Stimulated activated CD4-positive, alpha-beta T cell treated with anti-CD3 and anti-CD28 coated beads, Interleukin-15, amount 100 ng/mL, for 24 hours (primary cell): ENCODE data around the gene CMSS1.
"Not testable (repeated sequence)": the region's sequence is repeated elsewhere in the genome, so short reads cannot be mapped to it uniquely, and the experiment has no call there.

Source experiments
- DNase-seq: peaks from one replicate; pipeline ENCODE4 v3.0.0-alpha.2; 2020

CMSS1 gene

DNA sequence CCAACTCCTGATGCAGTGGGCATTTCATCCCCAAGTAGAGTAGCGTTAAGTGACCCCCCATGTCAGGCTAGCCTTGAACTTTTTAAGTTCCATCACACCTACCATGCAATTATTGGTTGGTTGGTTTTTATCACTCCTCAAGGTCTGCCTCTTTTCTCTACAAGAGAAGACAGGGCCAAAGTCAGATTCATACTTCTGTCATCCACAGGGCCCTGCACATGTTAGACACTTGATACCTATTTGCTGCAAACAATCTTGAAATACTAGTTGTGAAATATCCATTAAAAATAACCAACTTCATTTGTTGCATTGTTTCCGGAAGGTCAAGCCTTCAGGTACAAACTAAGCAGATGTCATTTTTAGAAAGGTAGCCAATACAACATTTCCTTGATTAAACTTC lies 1.2 kb downstream of the CMSS1 start:
- DNase-seq = no peak

DNA sequence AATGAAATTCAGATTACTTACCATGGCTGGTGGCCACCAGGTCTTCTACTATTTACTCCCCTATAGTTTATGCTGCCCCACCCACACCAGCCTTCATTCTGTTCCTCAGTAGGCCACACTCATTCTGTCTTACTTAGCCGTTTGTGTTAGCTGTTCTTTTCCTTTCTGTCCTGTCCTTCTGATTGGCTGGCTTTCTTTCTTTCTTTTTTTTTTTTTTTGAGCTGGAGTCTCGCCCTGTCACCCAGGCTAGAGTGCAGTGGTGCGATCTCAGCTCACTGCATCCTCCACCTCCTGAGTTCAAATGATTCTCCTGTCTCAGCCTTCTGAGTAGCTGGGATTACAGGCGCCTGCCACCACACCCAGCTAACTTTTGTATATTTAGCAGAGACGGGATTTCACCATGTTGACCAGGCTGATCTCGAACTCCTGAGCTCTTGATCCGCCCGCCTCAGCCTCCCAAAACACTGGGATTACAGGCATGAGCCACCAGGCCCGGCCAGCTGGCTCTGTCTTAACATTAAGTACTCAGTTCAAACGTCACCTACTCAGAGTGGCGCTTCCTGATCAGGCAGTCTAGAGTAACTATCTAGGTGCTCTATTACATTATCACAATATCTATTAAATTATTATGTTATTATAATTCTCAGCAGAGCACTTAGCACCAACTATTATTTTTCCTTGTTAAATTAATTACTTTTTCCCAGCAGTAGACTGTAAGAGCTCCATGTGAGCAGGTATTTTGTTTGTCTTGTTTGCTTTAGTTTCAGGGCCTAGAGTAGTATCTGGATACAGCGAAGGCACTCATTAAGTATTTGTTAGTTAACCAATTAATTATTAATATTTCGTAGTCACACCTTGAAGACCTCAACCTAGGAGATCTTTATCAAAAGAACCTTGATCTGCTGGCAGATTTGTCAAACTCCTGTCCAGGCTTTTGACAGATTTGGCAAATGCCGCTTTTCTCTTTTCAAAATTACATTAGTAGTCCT lies 6.4 kb downstream of the CMSS1 start:
- DNase-seq = no peak

DNA sequence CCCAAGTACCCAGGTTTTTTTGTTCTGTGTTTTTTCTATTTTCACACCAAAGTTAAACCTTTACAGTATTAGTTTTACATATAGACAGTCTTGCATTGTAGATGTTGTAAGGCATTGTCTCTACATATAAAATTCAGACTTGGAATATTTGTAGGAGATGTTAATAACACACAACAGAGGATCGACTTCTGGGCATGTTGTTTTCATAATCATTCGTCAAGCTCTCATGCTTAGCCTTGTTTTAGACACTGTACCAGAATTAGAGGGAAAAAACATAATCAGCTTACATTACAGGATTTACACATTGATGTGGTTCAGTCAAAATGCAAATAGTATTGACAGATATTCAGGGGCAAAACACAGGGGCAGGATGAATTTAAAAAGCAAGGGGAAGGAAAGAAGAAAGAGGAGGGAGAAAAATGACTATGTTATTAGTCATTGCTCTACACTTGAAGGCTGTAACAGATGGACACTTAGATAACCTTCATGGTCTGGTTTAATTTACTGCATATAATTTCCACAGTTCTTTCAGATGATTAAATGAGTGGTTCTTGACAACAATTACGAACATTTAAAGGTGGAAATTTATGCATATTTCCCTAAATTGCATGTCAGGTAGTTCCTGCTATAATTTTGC lies 7.5 kb downstream of the CMSS1 start:
- DNase-seq = no peak

DNA sequence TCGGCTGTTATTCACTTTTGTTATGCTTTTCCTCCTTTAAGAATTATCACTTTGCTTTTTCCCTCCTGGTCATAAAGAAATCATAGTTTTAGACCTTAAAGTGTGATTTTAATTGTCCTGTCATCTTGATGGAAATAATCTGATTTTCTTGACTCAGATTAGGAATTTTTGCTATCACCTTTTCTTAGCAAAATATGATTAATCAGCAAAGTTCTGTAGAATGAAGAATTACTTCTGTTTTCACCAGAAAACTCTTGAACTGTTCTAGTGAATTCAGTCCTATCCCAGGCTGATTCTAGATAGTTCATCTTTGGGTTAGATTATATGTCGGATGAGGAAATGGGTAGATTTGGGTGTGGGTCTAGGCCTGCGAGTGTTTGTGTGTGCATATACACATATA lies 12.2 kb downstream of the CMSS1 start:
- DNase-seq = no peak

DNA sequence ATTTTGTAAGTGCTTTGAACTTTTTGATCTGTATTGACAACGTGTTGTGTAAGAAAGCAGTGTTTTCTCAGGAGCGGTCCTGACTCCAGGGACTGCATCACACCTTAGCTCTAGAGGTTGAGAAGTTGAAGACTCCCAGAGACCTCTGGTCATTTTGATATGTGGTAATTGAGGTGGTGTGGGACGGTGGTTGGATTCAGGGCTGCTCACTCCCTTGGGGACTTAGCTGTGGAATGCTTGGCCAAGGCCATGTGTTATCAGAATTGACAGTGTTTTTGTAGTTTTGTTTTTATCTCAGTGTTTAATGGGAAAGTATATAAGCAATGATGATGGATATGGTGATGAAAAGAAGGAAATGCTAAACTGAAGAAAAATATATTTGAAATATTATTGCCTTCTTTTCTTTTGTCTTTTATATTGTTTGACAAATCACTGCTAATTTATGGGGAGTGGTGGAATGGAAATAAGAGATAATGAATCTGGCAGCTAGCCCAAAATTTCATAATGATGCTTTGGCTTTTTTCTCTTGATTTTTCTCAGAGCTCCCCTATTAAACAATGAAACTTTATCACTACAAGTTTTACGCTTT lies 16.0 kb downstream of the CMSS1 start:
- no peak for DNase-seq

DNA sequence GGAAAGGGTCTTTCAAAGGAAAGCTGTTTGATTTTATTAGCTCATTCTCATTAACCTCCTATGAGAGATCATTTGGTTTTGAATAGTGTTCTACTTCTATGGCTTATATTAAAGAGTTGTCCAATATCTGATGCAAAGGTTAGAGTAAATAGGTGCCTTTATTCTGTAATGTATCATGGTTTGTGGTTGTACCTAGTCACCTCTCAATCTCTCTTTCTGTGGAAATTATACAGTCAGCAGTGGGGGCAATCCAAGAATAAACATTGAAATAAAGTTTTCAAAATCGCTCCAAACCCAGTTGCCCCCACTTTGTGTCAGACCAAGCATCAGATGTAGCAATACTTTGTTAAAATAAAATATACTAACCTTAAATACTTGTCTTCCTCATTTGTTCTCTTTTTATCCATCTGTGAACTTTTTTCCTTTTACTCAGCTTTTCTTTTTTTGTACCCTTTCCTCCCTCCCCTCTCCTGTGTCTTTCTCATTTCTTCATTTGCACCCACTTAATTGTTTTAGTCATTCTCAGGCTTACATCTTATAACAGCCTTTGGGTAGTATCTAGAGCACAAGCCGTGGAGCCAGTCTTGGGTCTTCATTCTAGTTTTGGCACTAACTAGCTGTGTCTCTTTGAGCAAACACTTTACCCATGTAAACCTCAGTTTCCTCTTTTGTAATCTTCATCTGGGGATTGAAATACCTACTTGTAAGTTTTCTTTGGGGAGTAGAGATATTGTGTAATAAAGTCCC lies 16.7 kb downstream of the CMSS1 start:
- DNase-seq = no peak

DNA sequence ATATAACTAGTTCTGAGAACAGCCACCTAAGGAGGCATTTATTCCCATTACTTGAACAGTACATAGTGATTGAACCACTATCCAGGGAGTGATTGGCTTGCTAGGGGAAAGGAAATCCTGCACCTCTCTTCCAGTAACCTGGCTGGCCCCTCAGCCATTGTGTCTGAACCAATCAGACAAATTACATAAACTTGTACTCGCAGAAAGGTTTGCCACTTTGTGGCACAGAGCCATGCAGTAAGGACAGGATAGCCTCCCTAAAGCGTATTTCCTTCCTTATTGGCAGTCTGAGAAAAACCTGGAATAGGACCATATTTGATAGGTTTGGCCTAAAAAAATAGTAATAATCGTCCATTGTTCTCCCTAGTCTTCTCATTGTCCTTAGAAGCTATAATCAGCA lies 19.0 kb downstream of the CMSS1 start:
- DNase-seq = no peak

DNA sequence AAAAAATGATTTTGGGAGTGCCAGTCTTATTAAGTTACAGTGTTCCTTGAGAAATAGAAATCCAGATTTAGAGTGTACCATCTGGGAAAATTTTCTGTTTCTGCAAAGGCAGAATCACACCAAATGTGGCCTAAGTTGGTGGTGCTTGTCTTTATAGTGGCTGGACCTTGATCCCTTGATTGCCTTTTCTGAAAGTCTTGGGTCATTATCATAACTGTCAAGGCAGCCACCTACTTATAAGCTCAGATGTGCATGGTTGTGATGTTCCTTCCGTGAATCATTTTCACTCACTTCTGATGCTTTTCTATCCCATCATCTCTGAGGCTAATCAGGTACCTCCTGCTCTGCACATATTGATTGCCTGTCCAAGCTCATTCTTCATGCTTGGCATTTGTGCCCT lies 20.1 kb downstream of the CMSS1 start:
- no peak for DNase-seq

DNA sequence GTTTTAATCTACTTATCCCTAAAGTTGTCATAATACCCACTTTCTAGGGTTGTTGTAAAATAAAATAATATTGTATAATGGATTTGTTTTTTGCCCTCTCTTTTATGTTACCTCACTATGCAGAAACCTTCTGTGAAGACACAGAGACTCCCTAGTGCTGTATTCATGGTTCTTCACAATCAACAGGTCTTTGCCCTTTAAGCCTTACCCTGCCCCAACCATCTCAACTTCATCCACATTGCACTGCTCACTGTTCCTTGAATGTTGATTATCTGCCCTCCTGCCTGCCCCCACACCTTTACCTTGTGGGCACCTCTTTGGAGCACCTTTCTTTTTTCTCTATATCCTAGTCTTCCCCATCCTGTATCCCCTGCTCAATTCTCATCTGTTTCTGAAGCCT lies 21.1 kb downstream of the CMSS1 start:
- no peak for DNase-seq

DNA sequence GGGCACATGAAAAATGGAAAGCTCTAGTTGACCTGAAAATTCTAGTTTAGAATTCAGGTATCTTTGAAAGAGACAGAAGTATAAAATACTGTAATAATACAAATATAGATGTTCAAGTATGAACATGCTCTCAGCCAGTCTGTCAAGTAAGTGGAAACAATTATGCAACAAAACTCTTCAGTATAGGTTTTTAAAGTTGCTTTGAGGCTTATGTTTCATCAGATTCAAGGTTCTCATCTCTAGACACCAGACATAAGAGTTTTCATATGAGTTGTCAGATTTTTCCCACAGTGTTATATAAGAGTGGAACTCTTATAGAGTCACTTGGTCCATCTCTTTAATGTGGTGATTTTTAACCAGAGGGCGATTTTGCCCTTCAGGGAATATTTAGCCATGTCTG lies 22.0 kb downstream of the CMSS1 start:
- no peak for DNase-seq

DNA sequence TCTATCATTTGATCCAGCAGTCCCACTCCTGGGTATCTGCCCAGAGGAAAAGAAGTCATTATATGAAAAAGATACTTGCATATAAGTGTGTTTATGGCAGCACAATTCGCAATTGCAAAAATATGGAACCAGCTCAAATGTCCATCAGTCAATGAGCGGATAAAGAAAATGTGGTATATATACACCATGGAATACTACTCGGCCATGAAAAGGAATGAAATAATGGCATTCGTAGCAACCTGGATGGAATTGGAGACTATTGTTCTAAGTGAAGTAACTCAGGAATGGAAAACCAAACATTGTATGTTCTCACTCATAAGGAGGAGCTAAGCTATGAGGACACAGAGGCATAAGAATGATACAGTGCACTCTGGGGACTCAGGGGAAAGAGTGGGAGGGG lies 24.3 kb downstream of the CMSS1 start:
- not testable (repeated sequence) for DNase-seq

DNA sequence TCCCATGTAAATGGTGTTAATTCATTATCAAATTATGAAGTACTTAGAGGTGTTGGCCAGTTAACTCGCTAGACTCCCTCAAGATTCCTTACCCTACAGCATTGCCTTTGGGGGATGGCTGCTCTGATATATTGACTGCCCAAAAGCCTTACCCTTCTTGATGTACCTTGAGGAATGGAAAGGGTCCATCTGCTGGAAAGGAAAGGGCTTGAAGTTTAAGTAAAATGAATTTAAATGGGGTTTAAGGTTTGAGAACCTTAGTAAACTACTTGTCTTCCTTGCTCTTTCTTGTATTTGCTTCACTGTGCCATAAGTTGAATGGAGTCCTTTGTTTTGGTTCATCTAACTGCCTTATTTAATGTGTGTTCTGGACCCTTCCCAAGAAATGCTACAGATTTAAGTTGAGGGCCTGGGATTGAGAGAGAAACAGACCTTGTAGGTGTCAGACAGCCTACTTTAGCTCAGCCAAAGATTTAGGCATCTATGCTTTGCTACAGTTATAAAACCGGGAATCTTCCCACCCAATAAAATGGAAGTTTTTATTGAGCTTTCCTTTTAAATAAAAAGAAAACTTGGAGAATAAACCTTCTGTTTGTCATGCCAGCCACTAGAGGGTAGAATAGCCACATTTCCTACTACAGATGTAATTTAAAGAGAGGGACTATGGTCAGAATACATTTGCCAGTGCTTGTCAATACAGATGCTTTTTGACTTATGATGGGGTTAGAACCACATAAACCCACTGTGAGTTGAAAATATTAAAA lies 25.3 kb downstream of the CMSS1 start:
- DNase-seq = no peak

DNA sequence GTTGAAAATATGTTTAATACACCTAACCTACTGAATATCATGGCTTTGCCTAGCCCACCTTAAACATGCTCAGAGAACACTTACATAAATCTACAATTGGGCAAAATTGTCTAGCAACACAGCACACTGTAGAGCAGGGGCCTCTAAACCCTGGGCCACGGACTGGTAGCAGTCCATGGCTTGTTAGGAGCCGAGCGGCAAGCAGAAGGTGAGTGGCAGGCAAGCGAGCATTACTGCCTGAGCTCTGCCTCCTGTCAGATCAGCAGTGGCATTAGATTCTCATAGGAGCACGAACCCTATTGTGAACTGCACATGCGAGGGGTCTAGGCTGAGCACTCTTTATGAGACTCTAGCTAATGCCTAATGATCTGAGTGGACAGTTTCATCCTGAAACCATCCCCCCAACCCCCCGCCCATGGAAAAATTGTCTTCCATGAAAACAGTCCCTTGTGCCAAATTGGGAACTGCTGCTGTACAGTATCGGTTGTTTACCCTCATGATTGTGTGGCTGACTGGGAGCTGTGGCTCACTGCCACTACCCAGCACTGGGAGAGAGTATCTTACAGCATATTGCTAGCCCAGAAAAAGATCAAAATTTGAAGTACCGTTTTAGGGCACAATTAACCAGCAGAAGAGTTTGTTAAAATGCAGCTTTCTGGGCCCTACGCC lies 26.1 kb downstream of the CMSS1 start:
- no peak for DNase-seq

DNA sequence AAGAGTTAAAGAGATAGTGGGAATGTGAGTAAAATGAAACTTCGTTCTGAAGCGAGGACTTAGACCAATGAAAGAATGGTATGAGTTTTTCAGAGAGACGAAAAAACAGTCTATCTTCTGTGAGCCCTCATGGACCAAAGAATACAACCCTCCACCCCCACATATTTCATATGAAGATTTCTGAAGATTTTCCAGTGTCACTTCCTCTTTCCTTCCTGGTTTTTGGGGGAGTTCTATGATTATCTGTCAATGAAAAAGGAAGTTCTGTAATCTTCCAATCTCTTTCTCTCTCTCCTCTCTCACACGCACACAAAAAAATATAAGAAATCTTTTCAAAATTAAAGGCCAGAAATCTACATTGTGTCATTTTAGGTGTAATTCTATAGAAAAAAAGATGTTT lies 27.7 kb downstream of the CMSS1 start:
- no peak for DNase-seq

DNA sequence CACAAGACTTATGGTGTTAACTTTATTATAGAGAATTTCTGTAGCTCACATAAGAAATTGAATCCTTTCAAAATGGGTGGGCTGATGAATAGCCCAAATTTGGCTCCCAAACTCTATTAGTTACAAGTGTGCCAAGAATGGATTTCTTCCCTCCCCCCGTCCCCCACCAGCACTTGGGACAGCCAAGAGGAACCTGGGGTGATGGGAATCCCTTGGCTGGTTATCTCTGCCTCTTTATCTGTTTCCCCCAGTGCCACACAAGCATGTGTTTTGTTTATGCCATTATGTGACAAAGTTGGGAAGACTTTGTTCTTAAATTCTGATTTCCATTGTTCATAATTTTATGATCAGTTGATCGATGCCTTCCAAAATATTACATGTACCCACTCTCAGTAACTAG lies 28.3 kb downstream of the CMSS1 start:
- DNase-seq = no peak

DNA sequence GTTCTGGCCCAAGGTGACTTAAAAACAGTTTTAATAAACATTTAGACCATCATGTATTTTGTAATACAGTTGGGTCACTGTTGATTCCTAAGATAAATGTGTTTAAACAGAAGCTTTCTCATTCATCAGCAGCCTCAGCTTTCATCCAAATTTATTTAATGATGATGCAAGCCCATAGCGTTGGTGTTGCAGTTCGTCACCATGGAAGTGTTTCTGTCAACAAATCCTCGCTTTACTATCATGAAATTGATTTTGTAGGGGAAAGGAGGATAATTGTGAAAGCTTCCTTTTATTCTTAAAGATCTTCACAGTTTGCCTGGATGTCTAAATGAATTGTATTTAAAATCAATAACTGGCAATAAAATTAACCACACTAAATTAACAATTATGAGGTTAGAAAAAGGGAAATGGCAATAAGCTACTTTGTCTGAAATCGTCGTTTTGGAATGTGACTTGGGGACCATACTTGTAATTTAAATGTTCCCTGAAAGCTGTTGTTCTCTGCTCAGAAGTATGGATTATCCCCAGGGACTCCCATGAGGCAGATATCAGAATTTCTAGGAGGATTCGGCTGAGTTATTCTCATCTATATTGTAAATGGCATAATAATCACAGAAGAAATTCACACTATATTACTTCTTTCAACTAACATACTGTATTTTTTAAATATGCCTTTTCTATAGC lies 29.0 kb downstream of the CMSS1 start:
- no peak for DNase-seq

DNA sequence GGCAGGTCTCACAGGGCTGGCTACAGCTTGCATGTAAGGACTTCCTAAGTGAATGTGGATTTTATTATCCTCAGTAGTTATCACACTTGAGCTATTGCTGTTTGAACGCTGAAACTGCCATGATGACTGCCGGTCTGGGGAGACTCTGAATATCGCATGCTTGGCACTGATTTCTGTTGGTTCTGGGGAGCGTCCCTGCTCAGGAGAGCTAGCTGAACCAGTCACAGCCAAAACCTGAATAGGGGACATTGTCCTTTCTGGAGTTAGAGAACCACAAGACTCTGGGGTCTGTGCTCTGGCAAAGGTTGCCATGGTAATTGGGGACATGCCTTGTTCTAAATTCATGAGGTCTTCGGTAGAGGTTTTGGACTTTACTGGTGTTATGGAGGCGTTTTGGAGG lies 30.8 kb downstream of the CMSS1 start:
- no peak for DNase-seq

DNA sequence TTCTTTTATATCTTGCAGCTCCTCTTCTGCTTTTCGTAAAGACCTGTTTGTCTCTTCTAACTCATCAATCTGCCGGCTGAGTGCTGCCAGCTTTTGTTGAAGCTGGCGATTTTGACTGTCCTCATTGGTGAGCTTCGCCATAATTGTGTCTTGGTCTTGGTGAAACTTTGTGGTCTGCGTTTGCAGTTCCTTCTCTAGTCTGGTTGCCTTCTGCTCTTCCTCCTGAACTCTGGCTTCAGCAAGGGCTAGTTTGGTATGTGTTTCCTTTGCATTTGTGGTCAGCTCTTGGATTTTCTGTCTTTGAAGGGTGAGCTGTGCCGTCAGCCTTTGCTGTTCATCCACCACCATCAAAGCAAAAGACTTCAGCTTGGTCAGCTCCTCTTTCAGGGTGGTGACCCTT lies 32.9 kb downstream of the CMSS1 start:
- no peak for DNase-seq

DNA sequence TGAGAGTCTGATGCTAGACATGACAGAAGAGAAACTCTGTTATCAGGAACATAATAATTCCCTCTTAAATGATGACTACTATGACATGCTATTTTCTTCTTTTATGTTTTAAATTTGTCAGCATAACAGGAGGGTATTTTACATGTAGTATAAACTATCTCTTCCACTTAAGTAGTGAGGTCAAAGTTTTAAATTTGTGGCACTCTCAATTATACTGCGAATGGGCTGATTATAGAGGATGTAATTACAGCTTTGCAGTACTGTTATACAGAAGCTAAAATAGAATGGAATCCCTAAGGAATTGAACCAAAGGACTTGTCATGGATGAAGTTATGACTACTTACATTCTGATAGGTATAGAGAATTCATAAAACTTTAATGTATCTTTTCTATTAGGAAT lies 34.3 kb downstream of the CMSS1 start:
- DNase-seq = no peak

DNA sequence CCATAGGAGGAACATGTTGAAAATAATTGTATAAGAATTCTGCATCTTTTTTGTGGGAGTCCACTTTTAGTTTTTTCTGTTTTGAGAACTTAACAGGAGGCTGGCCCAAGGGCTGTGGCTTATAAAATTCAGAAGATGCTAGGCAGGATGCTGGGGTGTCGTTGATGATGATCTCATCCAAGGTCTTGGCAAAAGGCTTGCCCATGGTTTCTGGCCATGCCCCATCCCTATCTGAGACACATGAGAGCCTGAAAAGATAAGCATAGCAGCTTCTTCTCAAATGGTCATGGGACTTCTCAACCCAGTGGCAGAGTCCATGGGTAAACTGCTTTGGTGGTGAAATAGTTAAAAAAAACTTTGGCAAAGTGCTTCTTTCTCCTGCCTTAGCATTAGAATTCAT lies 35.2 kb downstream of the CMSS1 start:
- DNase-seq = no peak

DNA sequence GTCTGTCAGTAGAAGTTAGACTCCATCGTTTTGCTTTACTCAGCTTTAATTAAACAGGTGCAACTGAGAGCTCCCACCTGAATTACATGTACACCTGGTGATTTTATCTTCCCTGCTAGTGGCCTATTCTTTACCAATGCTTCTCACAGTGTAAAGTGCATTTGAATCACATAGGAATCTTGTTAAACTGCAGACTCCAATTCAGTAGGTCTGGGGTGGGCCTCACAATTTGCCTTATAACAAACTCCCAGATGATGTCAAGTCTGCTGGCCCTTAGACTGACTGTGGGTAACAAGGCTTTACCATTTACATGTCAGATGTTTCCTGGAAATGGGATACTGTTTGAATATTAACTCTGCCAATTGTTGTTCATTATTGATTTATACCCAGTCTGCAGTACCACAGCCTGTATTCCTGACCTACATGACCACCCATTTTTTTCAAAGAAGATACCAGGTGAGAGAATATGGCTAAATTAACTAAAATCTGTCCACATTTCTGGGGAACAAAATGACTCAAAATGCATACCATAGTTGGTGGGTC lies 37.2 kb downstream of the CMSS1 start:
- no peak for DNase-seq
